Body of pancreas (tissue), 4 donors: ENCODE measurements around the gene TP53TG5.

Source experiments
- POLR2A ChIP-seq, 3 donors: fragments of 450-650 bp; IDR thresholded peaks; one replicate each; pipeline ENCODE4 v1.6.1; 2016; ENCODE audit warnings: antibody characterized with exemption in 3 of 3, mild to moderate bottlenecking in 2 of 3
- TF ChIP-seq, protein P1 (sequence below), 7 experiments: fragments of 450-650 bp in 4 of 7; fragments of 200-600 bp in 3 of 7; sonication (generic) in 3 of 7; IDR thresholded peaks; one replicate each; pipeline ENCODE4 v1.5.1; 2016 to 2019; ENCODE audit warnings: antibody characterized with exemption in 7 of 7

GRCh38 chr20:45341939-45342854 is 35.9 kb downstream of the TP53TG5 start:
- TF ChIP-seq POLR2A (IDR thresholded peaks at IDR 0.05) = peak; percentile 92 to 97 (median 96)
- TF ChIP-seq, protein P1, sequence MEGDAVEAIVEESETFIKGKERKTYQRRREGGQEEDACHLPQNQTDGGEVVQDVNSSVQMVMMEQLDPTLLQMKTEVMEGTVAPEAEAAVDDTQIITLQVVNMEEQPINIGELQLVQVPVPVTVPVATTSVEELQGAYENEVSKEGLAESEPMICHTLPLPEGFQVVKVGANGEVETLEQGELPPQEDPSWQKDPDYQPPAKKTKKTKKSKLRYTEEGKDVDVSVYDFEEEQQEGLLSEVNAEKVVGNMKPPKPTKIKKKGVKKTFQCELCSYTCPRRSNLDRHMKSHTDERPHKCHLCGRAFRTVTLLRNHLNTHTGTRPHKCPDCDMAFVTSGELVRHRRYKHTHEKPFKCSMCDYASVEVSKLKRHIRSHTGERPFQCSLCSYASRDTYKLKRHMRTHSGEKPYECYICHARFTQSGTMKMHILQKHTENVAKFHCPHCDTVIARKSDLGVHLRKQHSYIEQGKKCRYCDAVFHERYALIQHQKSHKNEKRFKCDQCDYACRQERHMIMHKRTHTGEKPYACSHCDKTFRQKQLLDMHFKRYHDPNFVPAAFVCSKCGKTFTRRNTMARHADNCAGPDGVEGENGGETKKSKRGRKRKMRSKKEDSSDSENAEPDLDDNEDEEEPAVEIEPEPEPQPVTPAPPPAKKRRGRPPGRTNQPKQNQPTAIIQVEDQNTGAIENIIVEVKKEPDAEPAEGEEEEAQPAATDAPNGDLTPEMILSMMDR (IDR thresholded peaks at IDR 0.05) = no peak
